Activated naive CD8-positive, alpha-beta T cell treated with anti-CD3 and anti-CD28 coated beads, Interleukin-2, amount 50 U/mL, for 16 hours (primary cell): ENCODE results near the gene PLEKHA7.

ENCODE experiments used
- DNase-seq: peaks from one replicate; pipeline ENCODE4 v3.0.0-alpha.2; 2020; ENCODE audit warnings: low read depth, low spot score

Gene PLEKHA7

GRCh38 chr11:16844268-16844771 lies 169.9 kb downstream of the PLEKHA7 start:
- DNase-seq, result no peak

- no peak for DNase-seq
These were observed 170.9 kb downstream of the PLEKHA7 start for GRCh38 chr11:16843294-16843693.

- no peak for DNase-seq
These were observed 172.2 kb downstream of the PLEKHA7 start for GRCh38 chr11:16841984-16842383.

GRCh38 chr11:16841481-16841880 lies 172.7 kb downstream of the PLEKHA7 start:
- no peak for DNase-seq

- DNase-seq, result no peak
These were observed 173.3 kb downstream of the PLEKHA7 start for GRCh38 chr11:16840951-16841350.

GRCh38 chr11:16839821-16840220 lies 174.4 kb downstream of the PLEKHA7 start:
- DNase-seq, result no peak

- no peak for DNase-seq
These were observed 179.8 kb downstream of the PLEKHA7 start for GRCh38 chr11:16834384-16834783.

GRCh38 chr11:16833026-16833425 lies 181.2 kb downstream of the PLEKHA7 start:
- DNase-seq, result no peak

- DNase-seq, result no peak
These were observed 182.0 kb downstream of the PLEKHA7 start for GRCh38 chr11:16832193-16832539.

GRCh38 chr11:16831316-16832192 lies 182.7 kb downstream of the PLEKHA7 start:
- DNase-seq, result no peak

GRCh38 chr11:16827139-16827538 lies 187.1 kb downstream of the PLEKHA7 start:
- no peak for DNase-seq

- DNase-seq, result no peak
These were observed 188.2 kb downstream of the PLEKHA7 start for GRCh38 chr11:16825968-16826367.

- DNase-seq, result no peak
These were observed 189.1 kb downstream of the PLEKHA7 start for GRCh38 chr11:16825101-16825500.

GRCh38 chr11:16820324-16821092 lies 193.7 kb downstream of the PLEKHA7 start:
- peak; percentile 36 for DNase-seq

- no peak for DNase-seq
These were observed 195.9 kb downstream of the PLEKHA7 start for GRCh38 chr11:16818284-16818683.

GRCh38 chr11:16817351-16817750 lies 196.9 kb downstream of the PLEKHA7 start:
- DNase-seq, result no peak

- DNase-seq, result no peak
These were observed 197.6 kb downstream of the PLEKHA7 start for GRCh38 chr11:16816358-16817270.

GRCh38 chr11:16815047-16815767 lies 199.0 kb downstream of the PLEKHA7 start:
- DNase-seq, result no peak

- no peak for DNase-seq
These were observed 199.7 kb downstream of the PLEKHA7 start for GRCh38 chr11:16814410-16815046.

- no peak for DNase-seq
These were observed 201.1 kb downstream of the PLEKHA7 start for GRCh38 chr11:16813126-16813525.
